H1 (cell line): ENCODE measurements around the gene OR2B2.
"Not testable (repeated sequence)": the region's sequence is repeated elsewhere in the genome, so short reads cannot be mapped to it uniquely, and the experiment has no call there.

Experiments used
- CTBP2 ChIP-seq: IDR thresholded peaks from 2 replicates; pipeline ENCODE4 v1.7.0; 2011; ENCODE audit warnings: borderline replicate concordance, mild to moderate bottlenecking, moderate library complexity, mixed read lengths, low read length; ENCODE audit not compliant: insufficient read depth, insufficient read length
- EZH2 ChIP-seq: fragments of 200-600 bp; sonication (generic); IDR thresholded peaks from 2 replicates; pipeline ENCODE4 v1.7.1; 2012; ENCODE audit warnings: low read depth, mild to moderate bottlenecking, moderate library complexity, low read length, inconsistent platforms; ENCODE audit not compliant: severe bottlenecking
- GABPA ChIP-seq: IDR thresholded peaks from 2 replicates; pipeline ENCODE4 v1.6.1; 2011; ENCODE audit warnings: mild to moderate bottlenecking, low read length, moderate library complexity, borderline replicate concordance; ENCODE audit not compliant: insufficient read depth
- JUND ChIP-seq: IDR thresholded peaks from 2 replicates; pipeline ENCODE4 v1.6.1; 2011; ENCODE audit warnings: mild to moderate bottlenecking, improper control_type of control experiment, low read length
- RAD21 ChIP-seq, 2 experiments: IDR thresholded peaks in 1 of 2; conservative IDR thresholded peaks in 1 of 2; 2 replicates each; pipeline ENCODE4 v1.6.1; 2011; ENCODE audit warnings: low read depth in 2 of 2, low read length in 2 of 2, improper control_type of control experiment in 1 of 2, inconsistent platforms in 1 of 2, mild to moderate bottlenecking in 1 of 2, moderate library complexity in 1 of 2
- TF ChIP-seq, protein P1 (sequence below), 3 experiments: IDR thresholded peaks; 1 replicate in 2 of 3; 2 replicates in 1 of 3; pipeline versions ENCODE4 v1.5.1 to v1.6.1; 2011; ENCODE audit warnings: low read length in 3 of 3, mild to moderate bottlenecking in 3 of 3, inconsistent platforms in 2 of 3, low read depth in 1 of 3, moderate library complexity in 1 of 3; ENCODE audit not compliant: insufficient read depth in 1 of 3; ENCODE audit errors: control extremely low read depth in 1 of 3

DNA sequence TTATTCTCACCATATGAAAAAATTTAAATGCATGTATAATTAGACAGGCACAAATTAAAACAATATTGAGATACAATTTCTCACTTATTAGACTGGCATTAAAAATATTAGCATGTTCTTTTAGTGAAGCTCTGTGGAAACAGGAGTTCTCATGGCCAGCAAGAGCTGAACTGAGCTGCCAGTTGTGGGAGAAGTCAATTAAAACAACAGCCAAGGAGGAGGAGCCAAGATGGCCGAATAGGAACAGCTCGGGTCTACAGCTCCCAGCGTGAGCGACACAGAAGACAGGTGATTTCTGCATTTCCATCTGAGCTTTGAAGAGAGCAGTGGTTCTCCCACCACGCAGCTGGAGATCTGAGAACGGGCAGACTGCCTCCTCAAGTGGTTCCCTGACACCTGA, 30.9 kb upstream of the OR2B2 start:
- not testable (repeated sequence) for TF ChIP-seq RAD21 (IDR thresholded peaks at IDR 0.05 in 1 of 2, conservative IDR thresholded peaks at IDR 0.05 in 1 of 2; ENCODE audit: low read depth in 2 of 2, low read length in 2 of 2); JUND; GABPA; CTBP2; EZH2
- TF ChIP-seq, protein P1, sequence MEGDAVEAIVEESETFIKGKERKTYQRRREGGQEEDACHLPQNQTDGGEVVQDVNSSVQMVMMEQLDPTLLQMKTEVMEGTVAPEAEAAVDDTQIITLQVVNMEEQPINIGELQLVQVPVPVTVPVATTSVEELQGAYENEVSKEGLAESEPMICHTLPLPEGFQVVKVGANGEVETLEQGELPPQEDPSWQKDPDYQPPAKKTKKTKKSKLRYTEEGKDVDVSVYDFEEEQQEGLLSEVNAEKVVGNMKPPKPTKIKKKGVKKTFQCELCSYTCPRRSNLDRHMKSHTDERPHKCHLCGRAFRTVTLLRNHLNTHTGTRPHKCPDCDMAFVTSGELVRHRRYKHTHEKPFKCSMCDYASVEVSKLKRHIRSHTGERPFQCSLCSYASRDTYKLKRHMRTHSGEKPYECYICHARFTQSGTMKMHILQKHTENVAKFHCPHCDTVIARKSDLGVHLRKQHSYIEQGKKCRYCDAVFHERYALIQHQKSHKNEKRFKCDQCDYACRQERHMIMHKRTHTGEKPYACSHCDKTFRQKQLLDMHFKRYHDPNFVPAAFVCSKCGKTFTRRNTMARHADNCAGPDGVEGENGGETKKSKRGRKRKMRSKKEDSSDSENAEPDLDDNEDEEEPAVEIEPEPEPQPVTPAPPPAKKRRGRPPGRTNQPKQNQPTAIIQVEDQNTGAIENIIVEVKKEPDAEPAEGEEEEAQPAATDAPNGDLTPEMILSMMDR (IDR thresholded peaks at IDR 0.05; ENCODE audit: control extremely low read depth in 1 of 3, insufficient read depth in 1 of 3, low read depth in 1 of 3, low read length in 3 of 3): not testable (repeated sequence)
